K562 (cell line): ENCODE measurements around the gene TPX2. TPM values are rescaled to one million over a fixed set of nuclear protein-coding genes. Genes with fewer than 3 reads are reported as not detected.

Source experiments
- ATF3 ChIP-seq, 2 experiments: fragments of 450-650 bp in 1 of 2; sonication (generic) in 1 of 2; formaldehyde crosslinking in 1 of 2; IDR thresholded peaks in 1 of 2; conservative IDR thresholded peaks in 1 of 2; 2 replicates each; pipeline versions ENCODE4 v1.6.1 to v1.8.1; 2016 to 2023; ENCODE audit warnings: mild to moderate bottlenecking in 2 of 2, moderate library complexity in 2 of 2, inconsistent platforms in 1 of 2, missing genetic modification reagents in 1 of 2
- CREB1 ChIP-seq, 2 experiments: sonication (generic) in 1 of 2; formaldehyde crosslinking in 1 of 2; IDR thresholded peaks; 2 replicates each; pipeline versions ENCODE4 v1.6.1 to v1.8.0; 2012 to 2022; ENCODE audit warnings: inconsistent platforms in 1 of 2, mild to moderate bottlenecking in 1 of 2, missing genetic modification reagents in 1 of 2, moderate library complexity in 1 of 2
- ELK3 ChIP-seq: fragments of 450-650 bp; formaldehyde crosslinking; IDR thresholded peaks from 2 replicates; pipeline ENCODE4 v1.4.0; 2020; ENCODE audit warnings: mild to moderate bottlenecking
- ESRRB ChIP-seq: fragments of 250-450 bp; sonication (Bioruptor Pico); IDR thresholded peaks from 2 replicates; pipeline ENCODE4 v1.5.0; 2020; ENCODE audit warnings: mild to moderate bottlenecking, moderate library complexity, borderline replicate concordance
- GATAD2B ChIP-seq: fragments of 450-650 bp; IDR thresholded peaks from 2 replicates; pipeline ENCODE4 v1.6.1; 2017; ENCODE audit warnings: mild to moderate bottlenecking, borderline replicate concordance
- HDAC2 ChIP-seq: fragments of 450-650 bp; IDR thresholded peaks from 2 replicates; pipeline ENCODE4 v1.6.1; 2016; ENCODE audit warnings: mild to moderate bottlenecking
- HOXB6 ChIP-seq: fragments of 250-450 bp; sonication (Bioruptor Pico); IDR thresholded peaks from 2 replicates; pipeline ENCODE4 v1.5.1; 2022; ENCODE audit warnings: mild to moderate bottlenecking, borderline replicate concordance
- IRF1 ChIP-seq: sonication (generic); formaldehyde crosslinking; IDR thresholded peaks from 2 replicates; pipeline ENCODE4 v1.8.0; 2022; ENCODE audit warnings: missing genetic modification reagents, mild to moderate bottlenecking, borderline replicate concordance
- KAT2B ChIP-seq: IDR thresholded peaks from one replicate; pipeline ENCODE4 v1.6.1; 2012; ENCODE audit warnings: low read depth, mild to moderate bottlenecking, control low read depth, inconsistent platforms, low read length, moderate library complexity
- MECOM ChIP-seq: fragments of 250-450 bp; sonication (Bioruptor Pico); IDR thresholded peaks from 2 replicates; pipeline ENCODE4 v1.8.0; 2022; ENCODE audit warnings: inconsistent platforms
- PML ChIP-seq: IDR thresholded peaks from 2 replicates; pipeline ENCODE4 v1.6.1; 2012; ENCODE audit warnings: low read length, inconsistent platforms
- PTBP1 ChIP-seq: fragments of 200-400 bp; formaldehyde crosslinking; IDR thresholded peaks from 2 replicates; pipeline ENCODE4 v1.6.1; 2017; ENCODE audit warnings: low read depth, low read length
- SP1 ChIP-seq: sonication (generic); formaldehyde crosslinking; IDR thresholded peaks from 2 replicates; pipeline ENCODE4 v1.8.1; 2022; ENCODE audit warnings: mild to moderate bottlenecking, missing genetic modification reagents
- TSC22D4 ChIP-seq: fragments of 450-650 bp; IDR thresholded peaks from 2 replicates; pipeline ENCODE4 v1.6.1; 2016; ENCODE audit warnings: missing genetic modification characterization, missing biosample characterization, control low read depth
- ZBTB9 ChIP-seq: fragments of 450-650 bp; formaldehyde crosslinking; IDR thresholded peaks from 2 replicates; pipeline ENCODE4 v1.4.0; 2020; ENCODE audit warnings: mild to moderate bottlenecking, moderate library complexity
- ZFP30 ChIP-seq: fragments of 250-450 bp; sonication (Bioruptor Pico); IDR thresholded peaks from 2 replicates; pipeline ENCODE4 v1.8.0; 2022; ENCODE audit warnings: moderate library complexity, mild to moderate bottlenecking, inconsistent platforms, borderline replicate concordance
- ZKSCAN1 ChIP-seq: fragments of 150-350 bp; IDR thresholded peaks from 2 replicates; pipeline ENCODE4 v1.6.1; 2016; ENCODE audit warnings: low read depth, low read length
- ZNF384 ChIP-seq: IDR thresholded peaks from 2 replicates; pipeline ENCODE4 v1.6.1; 2012; ENCODE audit warnings: low read depth, low read length, improper control_type of control experiment
- ZNF668 ChIP-seq: fragments of 250-450 bp; sonication (Bioruptor Pico); IDR thresholded peaks from 2 replicates; pipeline ENCODE4 v1.8.0; 2022; ENCODE audit warnings: mild to moderate bottlenecking, inconsistent platforms
- polyA plus RNA-seq, 8 experiments: library from polyadenylated mRNA; depleted of rRNA in 4 of 8; stranded (reverse) in 5 of 8; unstranded in 3 of 8; fragments of >200 nt; fragmentation: Nextera tagmentation in 2 of 8; fragmentation: Illumina TruSeq in 1 of 8; extraction: Ambion mirVana in 2 of 8; extraction: Trizol in 1 of 8; gene quantifications; 2 replicates each; pipeline versions ENCODE4 v1.2.1 to v1.2.3, GENCODE V29; 2011 to 2014; ENCODE audit warnings: inconsistent platforms in 1 of 8, missing spikeins in 1 of 8
- total RNA-seq, 7 experiments: library from RNA; depleted of rRNA in 6 of 7; stranded (reverse); fragments of >200 nt in 6 of 7; fragmentation: Illumina TruSeq in 2 of 7; extraction: Trizol in 2 of 7; gene quantifications; 2 replicates each; pipeline versions ENCODE4 v1.2.1 to v1.2.3, GENCODE V29; 2011 to 2021; ENCODE audit warnings: low replicate concordance in 1 of 7
- TF ChIP-seq, protein P1 (sequence below), 2 experiments: fragments of 450-650 bp; IDR thresholded peaks; 2 replicates each; pipeline ENCODE4 v1.6.1; 2016
- TF ChIP-seq, protein P2 (sequence below): fragments of 250-450 bp; sonication (Bioruptor Pico); IDR thresholded peaks from 2 replicates; pipeline ENCODE4 v1.8.0; 2022; ENCODE audit warnings: moderate library complexity, mild to moderate bottlenecking, inconsistent platforms
- TF ChIP-seq, protein P3 (sequence below): fragments of 450-650 bp; IDR thresholded peaks from 2 replicates; pipeline ENCODE4 v1.6.1; 2016

The TPX2 gene
- total and polyA plus RNA-seq, 9 of the 15 experiments (the other 6 are each of a cell fraction or from before 2014, with no cell fraction given): 48.0 to 241 (median 133) TPM

GRCh38 chr20:31740208-31740607, 1.1 kb downstream of the TPX2 start (continued):
- TF ChIP-seq, protein P1, sequence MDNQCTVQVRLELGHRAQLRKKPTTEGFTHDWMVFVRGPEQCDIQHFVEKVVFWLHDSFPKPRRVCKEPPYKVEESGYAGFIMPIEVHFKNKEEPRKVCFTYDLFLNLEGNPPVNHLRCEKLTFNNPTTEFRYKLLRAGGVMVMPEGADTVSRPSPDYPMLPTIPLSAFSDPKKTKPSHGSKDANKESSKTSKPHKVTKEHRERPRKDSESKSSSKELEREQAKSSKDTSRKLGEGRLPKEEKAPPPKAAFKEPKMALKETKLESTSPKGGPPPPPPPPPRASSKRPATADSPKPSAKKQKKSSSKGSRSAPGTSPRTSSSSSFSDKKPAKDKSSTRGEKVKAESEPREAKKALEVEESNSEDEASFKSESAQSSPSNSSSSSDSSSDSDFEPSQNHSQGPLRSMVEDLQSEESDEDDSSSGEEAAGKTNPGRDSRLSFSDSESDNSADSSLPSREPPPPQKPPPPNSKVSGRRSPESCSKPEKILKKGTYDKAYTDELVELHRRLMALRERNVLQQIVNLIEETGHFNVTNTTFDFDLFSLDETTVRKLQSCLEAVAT (IDR thresholded peaks at IDR 0.05): 0 out of 4 replicates have a peak, but pooled peaks of 1 of the 2 experiments have one; percentile 24
- TF ChIP-seq GATAD2B: no peak
- TF ChIP-seq KAT2B: no peak
- no peak for TF ChIP-seq SP1 (CRISPR knock-in tag)
- no peak for TF ChIP-seq ELK3 (CRISPR knock-in tag)
- no peak for TF ChIP-seq ZNF384
- TF ChIP-seq PML: no peak
- TF ChIP-seq HDAC2: 0 out of 2 replicates have a peak, but pooled peaks have one; percentile 12
- TF ChIP-seq, protein P2, sequence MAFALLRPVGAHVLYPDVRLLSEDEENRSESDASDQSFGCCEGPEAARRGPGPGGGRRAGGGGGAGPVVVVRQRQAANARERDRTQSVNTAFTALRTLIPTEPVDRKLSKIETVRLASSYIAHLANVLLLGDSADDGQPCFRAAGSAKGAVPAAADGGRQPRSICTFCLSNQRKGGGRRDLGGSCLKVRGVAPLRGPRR (CRISPR knock-in tag): no peak
- TF ChIP-seq ZBTB9 (CRISPR knock-in tag): no peak
- TF ChIP-seq PTBP1: no peak
- TF ChIP-seq ATF3 (IDR thresholded peaks at IDR 0.05): peak; percentile 93
- 0 out of 2 replicates have a peak, but pooled peaks have one; percentile 32 for TF ChIP-seq ATF3 (CRISPR knock-in tag; conservative IDR thresholded peaks at IDR 0.05)
- no peak for TF ChIP-seq ZNF668 (CRISPR knock-in tag)
- TF ChIP-seq ESRRB: no peak
- TF ChIP-seq ZKSCAN1: no peak
- TF ChIP-seq HOXB6 (CRISPR knock-in tag): no peak
- TF ChIP-seq IRF1: no peak
- TF ChIP-seq TSC22D4 (tag): no peak
- no peak for TF ChIP-seq ZFP30
- TF ChIP-seq, protein P3, sequence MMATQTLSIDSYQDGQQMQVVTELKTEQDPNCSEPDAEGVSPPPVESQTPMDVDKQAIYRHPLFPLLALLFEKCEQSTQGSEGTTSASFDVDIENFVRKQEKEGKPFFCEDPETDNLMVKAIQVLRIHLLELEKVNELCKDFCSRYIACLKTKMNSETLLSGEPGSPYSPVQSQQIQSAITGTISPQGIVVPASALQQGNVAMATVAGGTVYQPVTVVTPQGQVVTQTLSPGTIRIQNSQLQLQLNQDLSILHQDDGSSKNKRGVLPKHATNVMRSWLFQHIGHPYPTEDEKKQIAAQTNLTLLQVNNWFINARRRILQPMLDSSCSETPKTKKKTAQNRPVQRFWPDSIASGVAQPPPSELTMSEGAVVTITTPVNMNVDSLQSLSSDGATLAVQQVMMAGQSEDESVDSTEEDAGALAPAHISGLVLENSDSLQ: peak; percentile 15; the same call in 1 of the 2 replicates
- no peak for TF ChIP-seq MECOM (CRISPR knock-in tag)
- TF ChIP-seq CREB1 (IDR thresholded peaks at IDR 0.05): peak; percentile 83
- TF ChIP-seq CREB1 (CRISPR knock-in tag; IDR thresholded peaks at IDR 0.05): peak; percentile 52; the same call in 1 of the 2 replicates
